KMS-11 (cell line): ENCODE results near the gene TSPOAP1.
A peak's percentile ranks its signal among the peaks of the same experiment; 100 is the strongest.

Source experiments
- H2AFZ ChIP-seq: fragments of 200-600 bp; sonication (generic); 2 replicates; pipeline ENCODE4 v1.6.1; 2016; ENCODE audit warnings: antibody characterized with exemption, mixed run types, low read depth
- H3K27ac ChIP-seq: fragments of 200-600 bp; sonication (generic); 2 replicates; pipeline ENCODE4 v1.6.1; 2016; ENCODE audit warnings: mild to moderate bottlenecking, mixed run types
- H3K27me3 ChIP-seq: fragments of 200-600 bp; sonication (generic); 2 replicates; pipeline ENCODE4 v1.6.1; 2017; ENCODE audit warnings: mild to moderate bottlenecking, low read depth, mixed run types, moderate library complexity; ENCODE audit not compliant: insufficient read depth
- H3K36me3 ChIP-seq: fragments of 200-600 bp; sonication (generic); 2 replicates; pipeline ENCODE4 v1.6.1; 2017; ENCODE audit warnings: mild to moderate bottlenecking, mixed run types; ENCODE audit not compliant: insufficient read depth
- H3K4me1 ChIP-seq: fragments of 200-600 bp; sonication (generic); 2 replicates; pipeline ENCODE4 v1.6.1; 2016; ENCODE audit warnings: mild to moderate bottlenecking, low read depth, mixed run types; ENCODE audit not compliant: poor library complexity, severe bottlenecking
- H3K4me2 ChIP-seq: fragments of 200-600 bp; sonication (generic); 2 replicates; pipeline ENCODE4 v1.7.0; 2016; ENCODE audit warnings: mild to moderate bottlenecking, mixed run types
- H3K4me3 ChIP-seq: fragments of 200-600 bp; sonication (generic); IDR thresholded peaks from 2 replicates; pipeline ENCODE4 v1.6.1; 2017; ENCODE audit warnings: low read depth, low read length, mixed read lengths; ENCODE audit not compliant: insufficient read depth
- H3K79me2 ChIP-seq: fragments of 200-600 bp; sonication (generic); 2 replicates; pipeline ENCODE4 v1.6.1; 2016; ENCODE audit warnings: low read depth, mixed run types; ENCODE audit not compliant: insufficient read depth
- H3K9ac ChIP-seq: fragments of 200-600 bp; sonication (generic); 2 replicates; pipeline ENCODE4 v1.6.1; 2016; ENCODE audit warnings: mild to moderate bottlenecking, mixed run types
- H4K20me1 ChIP-seq: fragments of 200-600 bp; sonication (generic); 2 replicates; pipeline ENCODE4 v1.6.1; 2016; ENCODE audit warnings: mild to moderate bottlenecking, mixed run types; ENCODE audit not compliant: insufficient read depth
- CTCF ChIP-seq: fragments of 200-600 bp; sonication (generic); conservative IDR thresholded peaks from 2 replicates; pipeline ENCODE4 v1.6.1; 2017; ENCODE audit warnings: low read depth, mild to moderate bottlenecking, antibody characterized with exemption, low read length, moderate library complexity, mixed read lengths

Gene TSPOAP1

GRCh38 chr17:58319173-58320162 lies 9.1 kb downstream of the TSPOAP1 start:
- H3K4me3 ChIP-seq, result no peak overlapping the region
- H3K27me3 ChIP-seq, result no peaks in the 10 kb centered on the region
- no peak overlapping the region for H3K9ac ChIP-seq
- peaks cover 21% of the 10 kb centered on the region for H3K4me1 ChIP-seq
- H3K4me2 ChIP-seq, result no peak overlapping the region
- H2AFZ ChIP-seq, result no peak overlapping the region
- H3K36me3 ChIP-seq, result no peaks in the 10 kb centered on the region
- no peaks in the 10 kb centered on the region for H3K79me2 ChIP-seq
- H4K20me1 ChIP-seq, result no peaks in the 10 kb centered on the region
- no peak for TF ChIP-seq CTCF
- no peak overlapping the region; the same call in 1 of the 2 replicates for H3K27ac ChIP-seq

DNA sequence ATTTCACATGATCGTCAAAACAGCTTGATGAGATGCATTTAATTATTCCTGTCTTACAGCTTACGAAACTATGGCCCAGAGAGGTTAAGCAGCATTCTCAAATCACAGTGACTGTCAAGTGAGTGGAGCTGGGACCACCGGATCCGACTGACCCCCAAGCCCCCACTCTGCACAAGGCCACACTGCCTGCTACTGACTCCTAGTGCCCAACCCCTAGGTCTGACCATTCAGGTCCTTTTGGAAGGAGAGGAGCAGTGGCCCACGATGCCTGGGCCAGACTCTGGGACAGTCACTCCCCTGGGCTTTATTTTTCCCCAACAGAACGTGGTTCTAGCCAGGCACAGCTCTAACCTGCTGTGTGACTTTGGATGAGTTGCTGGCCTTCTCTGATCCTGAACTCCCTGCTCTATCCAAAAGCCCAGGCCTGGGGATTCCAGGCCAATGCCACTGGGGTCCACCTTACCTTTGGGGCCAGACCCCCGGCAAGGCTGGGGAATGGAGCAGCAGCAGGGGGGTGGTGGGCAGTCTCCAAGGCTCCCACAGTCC lies 9.9 kb downstream of the TSPOAP1 start:
- Histone ChIP-seq H3K36me3 (no peaks in the 10 kb centered on the region), H3K4me2 (no peak overlapping the region), H2AFZ (no peak overlapping the region), H3K4me1 (peaks cover 21% of the 10 kb centered on the region), H3K9ac (no peak overlapping the region), H4K20me1 (no peaks in the 10 kb centered on the region), H3K4me3 (no peak overlapping the region), H3K27ac (peak overlapping the region; percentile 33; the same call in 1 of the 2 replicates), H3K27me3 (no peaks in the 10 kb centered on the region), H3K79me2 (no peaks in the 10 kb centered on the region)
- no peak for TF ChIP-seq CTCF

DNA sequence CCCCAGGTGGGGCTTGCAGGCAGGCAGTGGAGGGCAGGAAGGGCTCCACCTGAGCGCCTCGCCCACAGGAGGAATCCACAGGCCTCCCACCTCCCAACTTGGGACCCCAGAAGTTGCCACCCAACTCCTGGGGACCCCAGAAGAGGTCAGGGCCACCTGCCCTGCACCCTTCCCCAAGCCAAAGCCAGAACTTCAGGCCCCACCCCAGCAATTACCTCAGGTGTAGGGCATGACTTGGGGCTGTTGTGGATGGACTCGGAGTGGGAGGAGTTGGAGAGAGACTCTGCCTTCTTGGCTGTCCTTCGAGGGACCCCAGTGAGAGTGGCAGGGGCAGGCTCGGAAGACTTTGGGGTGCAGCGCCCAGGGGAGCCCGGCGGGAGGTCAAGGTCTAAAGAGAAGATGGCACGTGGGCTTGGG lies 10.5 kb downstream of the TSPOAP1 start:
- 0 out of 2 replicates have a peak overlapping the region, but pooled peaks have one; percentile 4 for H2AFZ ChIP-seq
- no peaks in the 10 kb centered on the region for H4K20me1 ChIP-seq
- H3K4me3 ChIP-seq, result no peak overlapping the region
- no peaks in the 10 kb centered on the region for H3K36me3 ChIP-seq
- peaks cover 21% of the 10 kb centered on the region for H3K4me1 ChIP-seq
- no peaks in the 10 kb centered on the region for H3K79me2 ChIP-seq
- no peaks in the 10 kb centered on the region for H3K27me3 ChIP-seq
- H3K9ac ChIP-seq, result no peak overlapping the region; the same call in 1 of the 2 replicates
- H3K27ac ChIP-seq, result peak overlapping the region; percentile 33
- H3K4me2 ChIP-seq, result peak overlapping the region; percentile 2; the same call in 1 of the 2 replicates
- TF ChIP-seq CTCF, result no peak

GRCh38 chr17:58317421-58318064 lies 11.1 kb downstream of the TSPOAP1 start:
- Histone ChIP-seq H3K27me3 (no peaks in the 10 kb centered on the region), H3K4me2 (peak overlapping the region; percentile 2; the same call in 1 of the 2 replicates), H2AFZ (0 out of 2 replicates have a peak overlapping the region, but pooled peaks have one; percentile 4), H3K9ac (no peak overlapping the region; the same call in 1 of the 2 replicates), H3K36me3 (no peaks in the 10 kb centered on the region), H3K79me2 (no peaks in the 10 kb centered on the region), H4K20me1 (no peaks in the 10 kb centered on the region), H3K4me3 (no peak overlapping the region), H3K4me1 (peaks cover 21% of the 10 kb centered on the region), H3K27ac (peak overlapping the region; percentile 33)
- peak; percentile 79 for TF ChIP-seq CTCF
